NCI-H510A (cell line): ENCODE results near the gene FAM163B.
A peak's percentile ranks its signal among the peaks of the same experiment; 100 is the strongest.

Experiments used
- DNase-seq: peaks from one replicate; lab custom pipeline; 2025; lab: John Stamatoyannopoulos, UW

FAM163B gene

GRCh38 chr9:133598978-133599377, 10.2 kb downstream of the FAM163B start:
- DNase-seq, result no peak

GRCh38 chr9:133597316-133597957, 11.8 kb downstream of the FAM163B start:
- DNase-seq, result no peak

GRCh38 chr9:133595910-133596309, 13.3 kb downstream of the FAM163B start:
- no peak for DNase-seq

- DNase-seq, result no peak
Measured at GRCh38 chr9:133594310-133594709, 14.9 kb downstream of the FAM163B start.

- DNase-seq, result no peak
Measured at GRCh38 chr9:133593587-133594253, 15.5 kb downstream of the FAM163B start.

GRCh38 chr9:133592731-133593409, 16.3 kb downstream of the FAM163B start:
- no peak for DNase-seq

GRCh38 chr9:133591985-133592384, 17.2 kb downstream of the FAM163B start:
- DNase-seq, result no peak

- DNase-seq, result no peak
Measured at GRCh38 chr9:133591116-133591910, 17.9 kb downstream of the FAM163B start.

GRCh38 chr9:133590231-133590855, 18.8 kb downstream of the FAM163B start:
- no peak for DNase-seq

GRCh38 chr9:133589454-133590227, 19.5 kb downstream of the FAM163B start:
- no peak for DNase-seq

GRCh38 chr9:133587466-133587865, 21.7 kb downstream of the FAM163B start:
- DNase-seq, result no peak

- no peak for DNase-seq
Measured at GRCh38 chr9:133587051-133587450, 22.1 kb downstream of the FAM163B start.

- peak; percentile 63 for DNase-seq
Measured at GRCh38 chr9:133585481-133586351, 23.5 kb downstream of the FAM163B start.

- peak; percentile 76 for DNase-seq
Measured at GRCh38 chr9:133584559-133585476, 24.4 kb downstream of the FAM163B start.

GRCh38 chr9:133584167-133584558, 25.0 kb downstream of the FAM163B start:
- no peak for DNase-seq

- DNase-seq, result peak; percentile 69
Measured at GRCh38 chr9:133583586-133583985, 25.6 kb downstream of the FAM163B start.

- DNase-seq, result no peak
Measured at GRCh38 chr9:133583111-133583510, 26.1 kb downstream of the FAM163B start.

GRCh38 chr9:133582501-133583045, 26.6 kb downstream of the FAM163B start:
- no peak for DNase-seq
